Tibial nerve (tissue), 4 donors: ENCODE measurements around the gene TMC2. TPM values are rescaled to one million over a fixed set of nuclear protein-coding genes. Genes with fewer than 3 reads are reported as not detected.
A peak's percentile ranks its signal among the peaks of the same experiment; 100 is the strongest.

ENCODE experiments used
- DNase-seq, 2 donors: peaks; one replicate each; pipeline ENCODE4 v3.0.0-alpha.2; 2019; ENCODE audit warnings: low spot score in 2 of 2
- H3K27ac ChIP-seq, 4 donors: fragments of 200-600 bp; sonication (generic) in 3 of 4; one replicate each; pipeline ENCODE4 v1.5.1; 2017 to 2019; ENCODE audit warnings: mild to moderate bottlenecking in 1 of 4
- H3K27me3 ChIP-seq, 2 donors: fragments of 200-600 bp; sonication (generic) in 1 of 2; one replicate each; pipeline versions ENCODE4 v1.5.1 to v1.6.0; 2017 to 2019
- H3K36me3 ChIP-seq, 3 donors: fragments of 200-600 bp; sonication (generic); one replicate each; pipeline ENCODE4 v1.5.1; 2018 to 2019
- H3K4me1 ChIP-seq, 4 donors: fragments of 200-600 bp; sonication (generic) in 3 of 4; one replicate each; pipeline ENCODE4 v1.5.1; 2017 to 2019
- H3K4me3 ChIP-seq, 4 donors: fragments of 200-600 bp; sonication (generic) in 3 of 4; one replicate each; pipeline ENCODE4 v1.5.1; 2017 to 2019; ENCODE audit warnings: mild to moderate bottlenecking in 1 of 4, moderate library complexity in 1 of 4
- H3K9me3 ChIP-seq, 4 donors: fragments of 200-600 bp; sonication (generic) in 3 of 4; one replicate each; pipeline ENCODE4 v1.5.1; 2017 to 2019
- EP300 ChIP-seq, 2 donors: sonication (generic); formaldehyde crosslinking; IDR thresholded peaks; one replicate each; pipeline ENCODE4 v1.6.1; 2017; ENCODE audit warnings: antibody characterized with exemption in 2 of 2, mild to moderate bottlenecking in 1 of 2
- POLR2A ChIP-seq, 2 donors: fragments of 450-650 bp; IDR thresholded peaks; one replicate each; pipeline ENCODE4 v1.6.1; 2017; ENCODE audit warnings: antibody characterized with exemption in 2 of 2, mild to moderate bottlenecking in 2 of 2, moderate library complexity in 2 of 2
- WGBS, 2 donors: methylation state at CpG; one replicate each; pipeline ENCODE4 v1.1.5; 2018; 5-methylcytosine and 5-hydroxymethylcytosine counted together
- total RNA-seq, 4 donors: library from RNA; depleted of rRNA; stranded (reverse); fragments of >200 nt; gene quantifications; one replicate each; pipeline ENCODE4 v1.1.0, GENCODE V29; 2016
- TF ChIP-seq, protein P1 (sequence below), 5 experiments: fragments of 200-600 bp in 3 of 5; fragments of 450-650 bp in 2 of 5; sonication (generic) in 3 of 5; IDR thresholded peaks; one replicate each; pipeline ENCODE4 v1.5.1; 2016 to 2019; ENCODE audit warnings: antibody characterized with exemption in 5 of 5, mild to moderate bottlenecking in 3 of 5, moderate library complexity in 2 of 5

The TMC2 gene
- total RNA-seq, 4 donors from 2014 or later: 0.21 to 0.59 (median 0.26) TPM

DNA sequence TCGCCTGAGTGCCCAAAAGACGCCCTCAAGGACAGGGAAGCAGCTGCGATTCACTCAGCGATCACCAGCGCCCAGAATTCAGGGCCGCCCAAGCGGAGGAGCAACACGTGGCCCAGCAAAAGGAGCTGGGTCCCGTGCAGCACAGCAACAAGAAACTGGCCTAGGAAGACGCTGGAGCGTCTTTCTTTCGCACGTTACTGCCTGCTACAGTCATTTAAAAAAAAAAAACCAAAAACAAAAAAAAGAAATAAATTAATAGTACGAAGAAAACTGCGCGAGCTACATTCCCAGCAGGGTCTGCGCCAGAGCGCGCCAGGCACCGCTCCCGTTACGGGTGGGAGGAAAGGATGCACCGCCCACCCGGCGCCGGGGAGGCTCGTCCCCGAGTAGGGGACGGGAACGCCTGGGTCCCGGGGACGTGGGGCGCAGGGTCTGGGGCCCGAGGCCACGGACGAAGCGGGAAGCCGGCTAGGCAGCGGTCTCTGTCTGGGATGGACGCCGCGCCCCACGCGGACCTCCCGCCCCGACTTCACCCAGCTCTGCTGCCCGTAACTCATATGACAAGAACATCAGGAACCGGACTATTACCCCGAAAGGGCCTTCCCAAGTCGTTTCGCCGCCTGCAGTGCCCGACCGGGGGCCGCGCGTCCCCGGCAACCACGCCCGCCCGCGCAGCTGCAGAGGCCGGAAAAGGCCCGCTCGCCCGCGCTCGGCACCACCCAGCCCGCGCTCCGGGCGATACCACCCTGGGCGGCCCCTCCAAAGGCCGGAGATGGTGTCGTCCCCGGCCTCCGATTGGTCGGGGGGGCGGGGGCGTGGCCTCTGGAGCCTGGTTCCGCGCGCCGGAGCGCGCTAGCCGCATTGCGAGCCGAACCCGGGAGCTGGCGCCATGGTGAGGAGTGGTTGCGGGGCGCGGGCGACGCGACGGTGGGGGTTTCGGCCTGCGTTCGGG lies 115.7 kb downstream of the TMC2 start, which contains the start of gene NOP56:
NOP56 (plus strand) TSS at position 861 of the 952 bp plus-strand sequence; CDS start at position 890, 29 bp downstream.
- peak; percentile 27 to 90 for TF ChIP-seq POLR2A (IDR thresholded peaks at IDR 0.05)
- TF ChIP-seq, protein P1, sequence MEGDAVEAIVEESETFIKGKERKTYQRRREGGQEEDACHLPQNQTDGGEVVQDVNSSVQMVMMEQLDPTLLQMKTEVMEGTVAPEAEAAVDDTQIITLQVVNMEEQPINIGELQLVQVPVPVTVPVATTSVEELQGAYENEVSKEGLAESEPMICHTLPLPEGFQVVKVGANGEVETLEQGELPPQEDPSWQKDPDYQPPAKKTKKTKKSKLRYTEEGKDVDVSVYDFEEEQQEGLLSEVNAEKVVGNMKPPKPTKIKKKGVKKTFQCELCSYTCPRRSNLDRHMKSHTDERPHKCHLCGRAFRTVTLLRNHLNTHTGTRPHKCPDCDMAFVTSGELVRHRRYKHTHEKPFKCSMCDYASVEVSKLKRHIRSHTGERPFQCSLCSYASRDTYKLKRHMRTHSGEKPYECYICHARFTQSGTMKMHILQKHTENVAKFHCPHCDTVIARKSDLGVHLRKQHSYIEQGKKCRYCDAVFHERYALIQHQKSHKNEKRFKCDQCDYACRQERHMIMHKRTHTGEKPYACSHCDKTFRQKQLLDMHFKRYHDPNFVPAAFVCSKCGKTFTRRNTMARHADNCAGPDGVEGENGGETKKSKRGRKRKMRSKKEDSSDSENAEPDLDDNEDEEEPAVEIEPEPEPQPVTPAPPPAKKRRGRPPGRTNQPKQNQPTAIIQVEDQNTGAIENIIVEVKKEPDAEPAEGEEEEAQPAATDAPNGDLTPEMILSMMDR (IDR thresholded peaks at IDR 0.05): peak in 2 of 5 experiments; percentile 13 to 36
- TF ChIP-seq EP300 (IDR thresholded peaks at IDR 0.05): peak in 1 of 2 donors; percentile 83
- DNase-seq: peak; percentile 82 to 84
- no peaks in the 10 kb centered on the region for H3K9me3 ChIP-seq
- WGBS, 2 donors: 1% methylated on average over 44 to 71 of the region's 101 CpGs
- H3K4me3 ChIP-seq: peak within 1 kb of the TSS; percentile 89 to 98 (median 94)
- peak within 1 kb of the TSS; percentile 54 to 95 (median 88) for H3K27ac ChIP-seq
- H3K36me3 ChIP-seq: peaks cover 3 to 32% (median 20%) of the 10 kb centered on the region in 3 donors
- H3K4me1 ChIP-seq: peaks cover 0 to 29% (median 19%) of the 10 kb centered on the region in 4 donors
- H3K27me3 ChIP-seq: no peaks in the 10 kb centered on the region

DNA sequence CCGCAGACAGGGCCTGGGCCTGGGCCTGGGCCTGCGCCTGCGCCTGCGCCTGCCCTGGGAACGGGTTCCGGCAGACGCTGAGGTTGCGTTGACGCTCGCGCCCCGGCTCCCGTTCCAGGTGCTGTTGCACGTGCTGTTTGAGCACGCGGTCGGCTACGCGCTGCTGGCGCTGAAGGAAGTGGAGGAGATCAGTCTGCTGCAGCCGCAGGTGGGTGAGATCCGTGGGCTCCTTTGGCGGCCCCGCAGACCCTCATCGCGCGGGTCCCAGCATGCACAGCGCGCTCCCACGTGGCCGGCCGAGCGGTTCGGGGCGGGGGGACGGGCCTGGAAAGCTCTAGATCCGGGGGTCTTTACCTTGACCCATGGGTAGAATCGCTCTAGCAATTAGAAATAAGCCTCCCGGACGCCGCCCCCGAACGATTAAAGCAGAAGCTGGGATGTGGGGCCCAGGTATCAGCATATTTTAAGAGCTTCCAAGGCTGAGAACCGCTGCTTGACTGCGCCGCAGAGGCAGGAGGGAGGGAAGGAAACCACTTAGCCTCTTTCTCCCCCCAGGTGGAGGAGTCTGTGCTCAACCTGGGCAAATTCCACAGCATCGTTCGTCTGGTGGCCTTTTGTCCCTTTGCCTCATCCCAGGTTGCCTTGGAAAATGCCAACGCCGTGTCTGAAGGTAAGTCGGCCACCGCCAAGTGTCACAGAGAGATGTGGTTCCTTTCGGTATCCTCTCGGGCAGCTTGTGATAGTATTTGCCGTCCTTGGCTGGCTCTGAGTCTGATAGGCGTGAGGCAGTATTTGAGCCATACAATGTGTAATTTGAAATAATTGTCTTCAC lies 116.6 kb downstream of the TMC2 start:
- WGBS, 2 donors: 0 to 1% methylated on average over 31 to 32 of the region's 56 CpGs
- no peak for TF ChIP-seq POLR2A (IDR thresholded peaks at IDR 0.05)
- TF ChIP-seq, protein P1 (IDR thresholded peaks at IDR 0.05): peak in 1 of 5 experiments; percentile 7
- H3K4me3 ChIP-seq: peak overlapping the region; percentile 69 to 95 (median 90)
- peak in 1 of 2 donors; percentile 12 for DNase-seq
- H3K9me3 ChIP-seq: no peaks in the 10 kb centered on the region
- H3K27me3 ChIP-seq: no peaks in the 10 kb centered on the region
- peak overlapping the region; percentile 54 to 95 (median 88) for H3K27ac ChIP-seq
- H3K36me3 ChIP-seq: peaks cover 3 to 40% (median 29%) of the 10 kb centered on the region in 3 donors
- peaks cover 0 to 26% (median 19%) of the 10 kb centered on the region in 4 donors for H3K4me1 ChIP-seq

DNA sequence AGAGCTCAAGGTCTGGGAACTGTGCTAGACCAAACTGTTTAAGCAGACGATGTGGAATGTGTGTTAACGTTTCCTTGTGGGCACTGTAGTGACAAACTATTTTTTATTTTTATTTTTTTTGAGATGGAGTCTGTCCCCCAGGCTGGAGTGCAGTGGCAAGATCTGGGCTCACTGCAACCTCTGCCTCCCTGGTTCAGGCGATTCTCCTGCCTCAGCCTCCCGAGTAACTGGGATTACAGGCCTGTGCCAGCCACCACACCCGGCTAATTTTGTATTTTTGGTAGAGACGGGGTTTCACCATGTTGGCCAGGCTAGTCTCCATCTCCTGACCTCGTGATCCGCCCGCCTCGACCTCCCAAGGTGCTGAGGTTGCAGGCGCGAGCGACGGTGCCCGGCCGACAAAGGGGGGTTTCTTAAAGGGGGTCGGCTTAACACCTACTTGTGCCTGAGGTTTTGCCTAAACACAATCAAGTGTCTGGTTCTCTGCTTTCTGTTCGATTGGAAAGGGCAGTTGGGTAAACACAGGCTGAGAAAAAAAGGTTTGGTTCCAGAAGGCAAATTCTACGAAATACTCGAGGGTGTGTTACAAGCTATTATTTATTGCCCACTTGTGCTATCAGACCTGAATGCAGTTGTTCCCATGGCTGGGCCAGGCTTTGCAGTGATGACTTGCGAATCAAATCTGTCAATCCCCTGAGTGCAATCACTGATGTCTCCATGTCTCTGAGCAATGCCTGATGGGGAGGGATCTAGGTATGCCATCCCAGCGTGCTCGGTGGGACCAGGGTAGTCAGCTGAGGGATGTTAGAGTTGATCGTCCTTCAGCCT lies 117.4 kb downstream of the TMC2 start:
- no peak for DNase-seq
- Histone ChIP-seq H3K4me3 (peak overlapping the region; percentile 69 to 95 (median 90)), H3K36me3 (peaks cover 3 to 49% (median 36%) of the 10 kb centered on the region in 3 donors), H3K9me3 (no peaks in the 10 kb centered on the region), H3K4me1 (peaks cover 0 to 26% (median 19%) of the 10 kb centered on the region in 4 donors), H3K27me3 (no peaks in the 10 kb centered on the region), H3K27ac (peak overlapping the region in 3 of 4 donors; percentile 11 to 95 (median 89))
- TF ChIP-seq, protein P1 (IDR thresholded peaks at IDR 0.05): no peak
- TF ChIP-seq EP300 (IDR thresholded peaks at IDR 0.05) (no peak), POLR2A (IDR thresholded peaks at IDR 0.05) (no peak)
- 40 to 44% methylated on average over 24 of the region's 24 CpGs for WGBS, 2 donors

DNA sequence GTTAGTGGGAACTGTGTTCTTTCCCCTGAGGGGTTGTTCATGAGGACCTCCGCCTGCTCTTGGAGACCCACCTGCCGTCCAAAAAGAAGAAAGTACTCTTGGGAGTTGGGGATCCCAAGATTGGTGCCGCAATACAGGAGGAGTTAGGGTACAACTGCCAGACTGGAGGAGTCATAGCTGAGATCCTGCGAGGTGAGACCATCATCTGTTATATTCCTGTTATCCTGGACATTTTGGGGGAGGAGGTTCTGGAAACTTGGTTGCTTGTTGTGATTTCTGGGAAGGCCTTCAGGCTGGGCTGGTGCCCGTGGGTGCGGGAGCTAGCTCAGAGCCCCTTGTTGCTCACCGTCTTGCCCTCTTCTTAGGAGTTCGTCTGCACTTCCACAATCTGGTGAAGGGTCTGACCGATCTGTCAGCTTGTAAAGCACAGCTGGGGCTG lies 118.0 kb downstream of the TMC2 start:
- H3K27me3 ChIP-seq: no peaks in the 10 kb centered on the region
- H3K4me1 ChIP-seq: peaks cover 0 to 26% (median 19%) of the 10 kb centered on the region in 4 donors
- peak overlapping the region in 1 of 4 donors; percentile 89 for H3K4me3 ChIP-seq
- no peaks in the 10 kb centered on the region for H3K9me3 ChIP-seq
- H3K36me3 ChIP-seq: peaks cover 3 to 55% (median 42%) of the 10 kb centered on the region in 3 donors
- no peak for TF ChIP-seq EP300 (IDR thresholded peaks at IDR 0.05)
- no peak for TF ChIP-seq POLR2A (IDR thresholded peaks at IDR 0.05)
- TF ChIP-seq, protein P1 (IDR thresholded peaks at IDR 0.05): no peak
- WGBS, 2 donors: 82 to 87% methylated on average over 9 of the region's 9 CpGs
- no peak for DNase-seq
- H3K27ac ChIP-seq: no peak overlapping the region
